DOHH2 (cell line): ENCODE measurements around the gene NCOA5.
"Not testable (repeated sequence)": the region's sequence is repeated elsewhere in the genome, so short reads cannot be mapped to it uniquely, and the experiment has no call there.

Experiments
- CTCF ChIP-seq: fragments of 200-600 bp; sonication (generic); IDR thresholded peaks from one replicate; pipeline ENCODE4 v1.5.1; 2014; ENCODE audit warnings: antibody characterized with exemption, mild to moderate bottlenecking, low read depth, low read length; ENCODE audit not compliant: poor library complexity, severe bottlenecking
- EZH2phosphoT487 ChIP-seq: fragments of 200-600 bp; sonication (generic); IDR thresholded peaks from 2 replicates; pipeline ENCODE4 v1.6.1; 2017; ENCODE audit warnings: borderline replicate concordance, mild to moderate bottlenecking, antibody characterized with exemption, low read length, moderate library complexity, mixed read lengths

GRCh38 chr20:46091622-46092535, 2.1 kb upstream of the NCOA5 start:
- not testable (repeated sequence) for TF ChIP-seq CTCF, EZH2phosphoT487
